ENCODE data around the gene TXNL4B. TPM values are rescaled to one million over a fixed set of nuclear protein-coding genes. Genes with fewer than 3 reads are reported as not detected.
"Not testable (repeated sequence)": the region's sequence is repeated elsewhere in the genome, so short reads cannot be mapped to it uniquely, and the experiment has no call there.

TXNL4B gene
- total RNA-seq, 1 donor from 2014 or later = 6.7 TPM

DNA sequence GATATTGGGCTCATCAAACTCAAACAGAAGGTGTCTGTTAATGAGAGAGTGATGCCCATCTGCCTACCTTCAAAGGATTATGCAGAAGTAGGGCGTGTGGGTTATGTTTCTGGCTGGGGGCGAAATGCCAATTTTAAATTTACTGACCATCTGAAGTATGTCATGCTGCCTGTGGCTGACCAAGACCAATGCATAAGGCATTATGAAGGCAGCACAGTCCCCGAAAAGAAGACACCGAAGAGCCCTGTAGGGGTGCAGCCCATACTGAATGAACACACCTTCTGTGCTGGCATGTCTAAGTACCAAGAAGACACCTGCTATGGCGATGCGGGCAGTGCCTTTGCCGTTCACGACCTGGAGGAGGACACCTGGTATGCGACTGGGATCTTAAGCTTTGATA is 33.0 kb downstream of the TXNL4B start:
- TF ChIP-seq, protein P1, sequence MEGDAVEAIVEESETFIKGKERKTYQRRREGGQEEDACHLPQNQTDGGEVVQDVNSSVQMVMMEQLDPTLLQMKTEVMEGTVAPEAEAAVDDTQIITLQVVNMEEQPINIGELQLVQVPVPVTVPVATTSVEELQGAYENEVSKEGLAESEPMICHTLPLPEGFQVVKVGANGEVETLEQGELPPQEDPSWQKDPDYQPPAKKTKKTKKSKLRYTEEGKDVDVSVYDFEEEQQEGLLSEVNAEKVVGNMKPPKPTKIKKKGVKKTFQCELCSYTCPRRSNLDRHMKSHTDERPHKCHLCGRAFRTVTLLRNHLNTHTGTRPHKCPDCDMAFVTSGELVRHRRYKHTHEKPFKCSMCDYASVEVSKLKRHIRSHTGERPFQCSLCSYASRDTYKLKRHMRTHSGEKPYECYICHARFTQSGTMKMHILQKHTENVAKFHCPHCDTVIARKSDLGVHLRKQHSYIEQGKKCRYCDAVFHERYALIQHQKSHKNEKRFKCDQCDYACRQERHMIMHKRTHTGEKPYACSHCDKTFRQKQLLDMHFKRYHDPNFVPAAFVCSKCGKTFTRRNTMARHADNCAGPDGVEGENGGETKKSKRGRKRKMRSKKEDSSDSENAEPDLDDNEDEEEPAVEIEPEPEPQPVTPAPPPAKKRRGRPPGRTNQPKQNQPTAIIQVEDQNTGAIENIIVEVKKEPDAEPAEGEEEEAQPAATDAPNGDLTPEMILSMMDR (IDR thresholded peaks at IDR 0.05; ENCODE audit: borderline replicate concordance) = no peak
- no peaks in the 10 kb centered on the region for H3K36me3 ChIP-seq
- H3K4me1 ChIP-seq = no peaks in the 10 kb centered on the region
- no peak for DNase-seq
- no peaks in the 10 kb centered on the region for H3K9me3 ChIP-seq (replicated peaks)
- H3K27me3 ChIP-seq (ENCODE audit: low read depth) = no peaks in the 10 kb centered on the region
- intact Hi-C loops (cut with micrococcal nuclease) = no loop called here
- no peak overlapping the region for H3K4me3 ChIP-seq
- no peak overlapping the region for H3K27ac ChIP-seq (replicated peaks)

- H3K4me1 ChIP-seq; H3K27ac ChIP-seq (replicated peaks); H3K27me3 ChIP-seq (ENCODE audit: low read depth); intact Hi-C loops (cut with micrococcal nuclease); H3K36me3 ChIP-seq; DNase-seq; H3K4me3 ChIP-seq; H3K9me3 ChIP-seq (replicated peaks): not testable (repeated sequence)
Measured at GRCh38 chr16:72059060-72059459, 34.4 kb downstream of the TXNL4B start.

DNA sequence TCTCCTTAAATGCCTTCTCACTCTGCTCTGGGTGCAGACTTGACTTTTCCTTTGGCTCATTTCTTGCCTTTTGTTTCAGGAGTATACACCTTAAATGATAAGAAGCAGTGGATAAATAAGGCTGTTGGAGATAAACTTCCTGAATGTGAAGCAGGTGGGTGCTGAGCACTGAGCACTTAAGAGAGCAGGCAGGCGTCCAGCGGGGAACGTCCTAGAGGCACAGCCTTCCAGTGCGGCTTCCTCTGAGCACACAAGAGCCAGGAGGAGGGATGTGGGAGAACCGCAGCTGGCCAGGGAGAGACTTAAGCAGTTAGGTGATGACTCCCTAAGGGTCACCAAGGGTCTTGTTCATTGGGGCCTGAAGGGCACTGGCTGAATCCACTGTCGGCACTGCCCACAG is 36.1 kb downstream of the TXNL4B start:
- H3K4me3 ChIP-seq; H3K36me3 ChIP-seq; H3K4me1 ChIP-seq; H3K9me3 ChIP-seq (replicated peaks); H3K27me3 ChIP-seq (ENCODE audit: low read depth); H3K27ac ChIP-seq (replicated peaks); intact Hi-C loops (cut with micrococcal nuclease); DNase-seq: not testable (repeated sequence)

DNA sequence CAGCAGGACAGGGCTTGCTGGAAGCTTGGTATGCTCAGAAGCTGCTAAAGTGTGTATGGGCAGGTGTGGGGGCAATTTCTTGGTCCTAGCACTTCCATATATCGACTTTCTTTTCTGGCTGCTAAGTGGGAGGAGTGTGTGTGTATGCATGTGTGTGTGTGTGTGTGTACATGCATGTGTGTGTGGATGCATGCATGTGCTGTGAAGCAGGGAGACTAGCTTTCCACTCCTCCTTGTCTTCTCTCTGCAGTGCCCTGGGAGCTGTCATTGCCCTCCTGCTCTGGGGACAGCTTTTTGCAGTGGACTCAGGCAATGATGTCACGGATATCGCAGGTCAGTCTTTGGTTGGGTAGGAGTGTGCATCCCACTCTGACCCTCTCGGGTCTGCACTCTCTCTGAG is 37.5 kb downstream of the TXNL4B start:
- H3K4me1 ChIP-seq = no peaks in the 10 kb centered on the region
- no peaks in the 10 kb centered on the region for H3K27me3 ChIP-seq (ENCODE audit: low read depth)
- H3K4me3 ChIP-seq = no peak overlapping the region
- TF ChIP-seq, protein P1 (IDR thresholded peaks at IDR 0.05; ENCODE audit: borderline replicate concordance) = no peak
- H3K27ac ChIP-seq (replicated peaks) = no peak overlapping the region
- no peaks in the 10 kb centered on the region for H3K36me3 ChIP-seq
- intact Hi-C loops (cut with micrococcal nuclease) = no loop called here
- H3K9me3 ChIP-seq (replicated peaks) = no peaks in the 10 kb centered on the region
- no peak for DNase-seq

DNA sequence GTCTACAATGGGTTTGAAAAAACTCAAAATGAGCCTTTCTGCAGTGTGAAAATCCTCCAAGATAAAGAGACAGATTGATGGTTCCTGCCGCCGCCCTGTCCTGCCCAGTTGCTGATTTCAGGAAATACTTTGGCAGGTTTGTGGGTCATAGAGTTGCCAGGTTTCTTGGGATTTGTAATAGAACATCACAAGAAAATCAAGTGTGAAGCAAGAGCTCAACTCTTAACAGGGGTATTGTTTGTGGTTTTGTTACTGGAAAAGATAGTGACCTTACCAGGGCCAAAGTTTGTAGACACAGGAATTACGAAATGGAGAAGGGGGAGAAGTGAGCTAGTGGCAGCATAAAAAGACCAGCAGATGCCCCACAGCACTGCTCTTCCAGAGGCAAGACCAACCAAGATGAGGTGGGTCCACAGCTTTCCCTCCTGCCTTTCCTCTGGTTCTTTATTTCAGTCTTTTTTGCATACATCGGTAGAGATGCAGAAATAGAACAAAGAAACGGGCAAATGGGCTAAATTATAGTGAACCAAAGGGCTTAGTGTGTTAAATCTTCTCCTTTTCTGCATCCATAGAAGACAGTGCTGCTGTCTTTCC is 39.1 kb downstream of the TXNL4B start, which contains the start of gene HP:
HP (plus strand) TSS at position 252 of the 594 bp plus-strand sequence; CDS start at position 400, 148 bp downstream.
- H3K4me3 ChIP-seq; H3K9me3 ChIP-seq (replicated peaks); H3K36me3 ChIP-seq; H3K27ac ChIP-seq (replicated peaks); H3K27me3 ChIP-seq (ENCODE audit: low read depth); DNase-seq; H3K4me1 ChIP-seq; intact Hi-C loops (cut with micrococcal nuclease): not testable (repeated sequence)

GRCh38 chr16:72051818-72052217 is 41.6 kb downstream of the TXNL4B start:
- intact Hi-C loops (cut with micrococcal nuclease) = no loop called here
- Histone ChIP-seq H3K27ac (replicated peaks) (no peak overlapping the region), H3K27me3 (ENCODE audit: low read depth) (no peaks in the 10 kb centered on the region), H3K36me3 (no peaks in the 10 kb centered on the region), H3K9me3 (replicated peaks) (peaks cover 13% of the 10 kb centered on the region), H3K4me1 (no peaks in the 10 kb centered on the region), H3K4me3 (no peak overlapping the region)
- TF ChIP-seq, protein P1 (IDR thresholded peaks at IDR 0.05; ENCODE audit: borderline replicate concordance) = no peak
- DNase-seq = no peak

DNA sequence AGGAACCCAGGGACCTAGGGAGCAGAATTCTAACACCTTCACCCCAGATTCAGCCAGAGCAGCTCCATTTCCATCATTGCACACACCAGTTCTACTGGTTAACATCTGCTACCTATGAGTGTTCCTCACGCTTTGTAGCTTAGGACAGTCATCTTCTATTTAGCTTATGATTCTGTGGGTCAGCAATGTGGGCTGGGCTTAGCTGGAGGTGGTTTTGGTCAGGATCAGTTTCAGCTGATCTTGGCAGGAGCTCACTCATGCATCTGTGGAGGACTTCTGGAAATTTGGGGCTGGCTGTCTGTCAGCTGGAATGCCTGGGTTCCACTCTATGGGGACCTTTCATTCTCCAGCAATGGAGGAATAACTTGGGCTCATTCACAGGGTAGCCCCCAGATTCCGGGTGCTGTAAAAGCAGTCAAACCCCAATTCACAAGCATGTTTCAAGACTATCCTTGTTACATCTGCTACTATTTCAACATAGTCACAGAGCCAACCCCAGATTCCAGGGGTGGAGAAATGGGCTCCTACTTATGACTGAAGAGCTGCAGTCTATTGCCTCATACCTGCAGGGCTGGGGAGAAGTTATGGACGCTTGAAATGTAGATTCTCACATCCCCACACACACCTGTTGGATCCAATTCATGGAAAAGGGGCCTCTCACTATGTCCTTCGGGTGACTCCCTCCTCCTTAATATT is 42.5 kb downstream of the TXNL4B start:
- no peaks in the 10 kb centered on the region for H3K27me3 ChIP-seq (ENCODE audit: low read depth)
- intact Hi-C loops (cut with micrococcal nuclease) = no loop called here
- peaks cover 13% of the 10 kb centered on the region for H3K9me3 ChIP-seq (replicated peaks)
- H3K4me3 ChIP-seq = no peak overlapping the region
- DNase-seq = no peak
- no peaks in the 10 kb centered on the region for H3K4me1 ChIP-seq
- TF ChIP-seq, protein P1 (IDR thresholded peaks at IDR 0.05; ENCODE audit: borderline replicate concordance) = no peak
- H3K36me3 ChIP-seq = no peaks in the 10 kb centered on the region
- no peak overlapping the region for H3K27ac ChIP-seq (replicated peaks)

Measured in left ventricle myocardium inferior (tissue), 1 donor.